Fibroblast of lung (primary cell): ENCODE results near the gene FIBCD1. TPM values are rescaled to one million over a fixed set of nuclear protein-coding genes. Genes with fewer than 3 reads are reported as not detected.

Experiments used
- DNase-seq, 2 donors: peaks; one replicate each; pipeline versions ENCODE4 v3.0.0 to v3.0.0-alpha.2; 2010; ENCODE audit warnings: low read depth in 2 of 2
- H2AFZ ChIP-seq: 2 replicates; pipeline ENCODE4 v1.5.1; 2012; ENCODE audit warnings: low read length, control low read depth, inconsistent platforms
- H3K27ac ChIP-seq: 2 replicates; pipeline ENCODE4 v1.5.1; 2011; ENCODE audit warnings: low read length, control low read depth; ENCODE audit not compliant: insufficient read depth
- H3K27me3 ChIP-seq: 2 replicates; pipeline ENCODE4 v1.5.1; 2011; ENCODE audit warnings: mild to moderate bottlenecking, low read length; ENCODE audit not compliant: control insufficient read depth, insufficient read depth
- H3K36me3 ChIP-seq: 2 replicates; pipeline ENCODE4 v1.5.1; 2011; ENCODE audit warnings: low read length; ENCODE audit not compliant: control insufficient read depth, insufficient read depth
- H3K4me1 ChIP-seq: 2 replicates; pipeline ENCODE4 v1.5.1; 2011; ENCODE audit warnings: low read length; ENCODE audit not compliant: control insufficient read depth, insufficient read depth; ENCODE audit errors: extremely low read depth
- H3K4me2 ChIP-seq: 2 replicates; pipeline ENCODE4 v1.5.1; 2011; ENCODE audit warnings: low read length, control low read depth; ENCODE audit not compliant: insufficient read depth; ENCODE audit errors: extremely low read depth
- H3K4me3 ChIP-seq, 4 experiments: fragments of 200-600 bp in 1 of 4; sonication (generic) in 1 of 4; replicated peaks in 1 of 4; 2 replicates each; pipeline ENCODE4 v1.5.1; 2011 to 2016; ENCODE audit warnings: low read length in 4 of 4, low read depth in 3 of 4, mild to moderate bottlenecking in 3 of 4, control low read depth in 2 of 4, inconsistent platforms in 1 of 4, mixed read lengths in 1 of 4; ENCODE audit not compliant: insufficient read depth in 1 of 4; ENCODE audit errors: control extremely low read depth in 1 of 4
- H3K79me2 ChIP-seq: 2 replicates; pipeline ENCODE4 v1.5.1; 2012; ENCODE audit warnings: mild to moderate bottlenecking, low read length, inconsistent platforms; ENCODE audit not compliant: control insufficient read depth, insufficient read depth
- H3K9ac ChIP-seq: 2 replicates; pipeline ENCODE4 v1.5.1; 2011; ENCODE audit warnings: mild to moderate bottlenecking, low read length, control low read depth; ENCODE audit not compliant: insufficient read depth
- H3K9me3 ChIP-seq: 2 replicates; pipeline ENCODE4 v1.5.1; 2012; ENCODE audit warnings: low read depth, low read length; ENCODE audit not compliant: control insufficient read depth, insufficient read depth
- H4K20me1 ChIP-seq: 2 replicates; pipeline ENCODE4 v1.5.1; 2011; ENCODE audit warnings: low read length; ENCODE audit not compliant: control insufficient read depth, insufficient read depth; ENCODE audit errors: extremely low read depth
- CTCF ChIP-seq, 2 donors: IDR thresholded peaks in 1 of 2; conservative IDR thresholded peaks in 1 of 2; 1 replicate in 1 of 2; 2 replicates in 1 of 2; pipeline ENCODE4 v1.5.1; 2011 to 2012; ENCODE audit warnings: low read length in 2 of 2, control low read depth in 1 of 2, inconsistent platforms in 1 of 2, low read depth in 1 of 2, mild to moderate bottlenecking in 1 of 2
- EZH2 ChIP-seq: IDR thresholded peaks from 2 replicates; pipeline ENCODE4 v1.5.1; 2012; ENCODE audit warnings: low read length, control low read depth, mild to moderate bottlenecking; ENCODE audit errors: missing control alignments
- polyA plus RNA-seq, 2 donors: library from polyadenylated mRNA; depleted of rRNA in 1 of 2; stranded (reverse) in 1 of 2; unstranded in 1 of 2; fragments of >200 nt; gene quantifications; 2 replicates each; pipeline ENCODE4 v1.2.1, GENCODE V29; 2011 to 2012; ENCODE audit warnings: missing spikeins in 1 of 2
- total RNA-seq: library from RNA; depleted of rRNA; stranded (reverse); fragments of >200 nt; gene quantifications from 2 replicates; pipeline ENCODE4 v1.2.1, GENCODE V29; 2014

FIBCD1 gene
- total and polyA plus RNA-seq, 2 donors (not counting 1 experiment from before 2014, with no cell fraction given) = 7.3 to 28.0 TPM

GRCh38 chr9:130858739-130859705 lies 80.0 kb downstream of the FIBCD1 start:
- Histone ChIP-seq H3K36me3 (peaks cover 14% of the 10 kb centered on the region), H4K20me1 (no peaks in the 10 kb centered on the region), H3K27ac (peak overlapping the region; percentile 94), H3K4me1 (peaks cover 30% of the 10 kb centered on the region), H2AFZ (no peak overlapping the region), H3K9ac (peak overlapping the region; percentile 60), H3K79me2 (peaks cover 77% of the 10 kb centered on the region), H3K9me3 (no peaks in the 10 kb centered on the region), H3K4me2 (no peak overlapping the region), H3K27me3 (no peaks in the 10 kb centered on the region), H3K4me3 (no peak overlapping the region)
- no peak for DNase-seq
- TF ChIP-seq EZH2 (no peak), CTCF (conservative IDR thresholded peaks at IDR 0.05 in 1 of 2, IDR thresholded peaks at IDR 0.05 in 1 of 2; ENCODE audit: low read depth in 1 of 2, low read length in 2 of 2) (no peak)

- DNase-seq = peak; percentile 80 to 98
- H4K20me1 ChIP-seq = no peaks in the 10 kb centered on the region
- peak overlapping the region; percentile 25 for H3K9ac ChIP-seq
- H3K27me3 ChIP-seq = no peaks in the 10 kb centered on the region
- H3K4me1 ChIP-seq = peaks cover 30% of the 10 kb centered on the region
- peak overlapping the region; percentile 94 for H3K27ac ChIP-seq
- TF ChIP-seq CTCF (conservative IDR thresholded peaks at IDR 0.05 in 1 of 2, IDR thresholded peaks at IDR 0.05 in 1 of 2; ENCODE audit: low read depth in 1 of 2, low read length in 2 of 2) (no peak), EZH2 (no peak)
- H3K4me3 ChIP-seq = no peak overlapping the region
- peaks cover 79% of the 10 kb centered on the region for H3K79me2 ChIP-seq
- peak overlapping the region; percentile 51 for H3K4me2 ChIP-seq
- H3K9me3 ChIP-seq = no peaks in the 10 kb centered on the region
- peaks cover 13% of the 10 kb centered on the region for H3K36me3 ChIP-seq
- H2AFZ ChIP-seq = no peak overlapping the region
Measured at GRCh38 chr9:130857864-130858738, 80.9 kb downstream of the FIBCD1 start.

GRCh38 chr9:130856474-130856873 lies 82.6 kb downstream of the FIBCD1 start:
- no peak overlapping the region for H3K4me2 ChIP-seq
- H3K9ac ChIP-seq = no peak overlapping the region
- no peak for DNase-seq
- no peaks in the 10 kb centered on the region for H3K9me3 ChIP-seq
- H3K27ac ChIP-seq = peak overlapping the region; percentile 94
- H3K79me2 ChIP-seq = peaks cover 79% of the 10 kb centered on the region
- H3K27me3 ChIP-seq = no peaks in the 10 kb centered on the region
- no peak overlapping the region for H3K4me3 ChIP-seq
- H3K4me1 ChIP-seq = peaks cover 29% of the 10 kb centered on the region
- H2AFZ ChIP-seq = no peak overlapping the region
- H4K20me1 ChIP-seq = no peaks in the 10 kb centered on the region
- H3K36me3 ChIP-seq = peaks cover 7% of the 10 kb centered on the region
- TF ChIP-seq CTCF (conservative IDR thresholded peaks at IDR 0.05 in 1 of 2, IDR thresholded peaks at IDR 0.05 in 1 of 2; ENCODE audit: low read depth in 1 of 2, low read length in 2 of 2) = no peak
